Activated CD4-positive, alpha-beta T cell treated with anti-CD3 and anti-CD28 coated beads for 36 hours (primary cell): ENCODE results near the gene ZBTB46. TPM values are rescaled to one million over a fixed set of nuclear protein-coding genes. Genes with fewer than 3 reads are reported as not detected.

ENCODE experiments used
- ATAC-seq: fragments of 200-7000 bp; cut with Tn5 transposase; one replicate; pipeline ENCODE4 v1.10.0; 2021; ENCODE audit warnings: mild to moderate bottlenecking, moderate library complexity
- CTCF ChIA-PET: fragments of 350-600 bp; sonication (Branson Sonifier 250); formaldehyde crosslinking; loops from one replicate; lab custom pipeline; 2021; ENCODE audit warnings: antibody characterized with exemption; lab: Charles Lee
- POLR2A ChIA-PET: fragments of 350-600 bp; sonication (Branson Sonifier 250); formaldehyde crosslinking; loops from one replicate; lab custom pipeline; 2021; ENCODE audit warnings: antibody characterized with exemption, inconsistent platforms; lab: Charles Lee
- DNase-seq: peaks from one replicate; pipeline ENCODE4 v3.0.0-alpha.2; 2020
- H3K27ac Mint-ChIP-seq: one replicate; pipeline ENCODE4 v1.8.0; 2021; ENCODE audit warnings: mixed read lengths
- H3K27me3 Mint-ChIP-seq: one replicate; pipeline ENCODE4 v1.8.0; 2021; ENCODE audit warnings: mixed read lengths
- H3K36me3 Mint-ChIP-seq: one replicate; pipeline ENCODE4 v1.8.0; 2021; ENCODE audit warnings: low read depth, mixed read lengths
- H3K4me1 Mint-ChIP-seq: one replicate; pipeline ENCODE4 v1.8.0; 2021; ENCODE audit warnings: mixed read lengths
- H3K4me3 Mint-ChIP-seq: one replicate; pipeline ENCODE4 v1.8.0; 2021; ENCODE audit warnings: mild to moderate bottlenecking, moderate library complexity, mixed read lengths
- H3K9me3 Mint-ChIP-seq: one replicate; pipeline ENCODE4 v1.8.0; 2021; ENCODE audit warnings: low read depth, mixed read lengths
- intact Hi-C, 2 experiments: fragments of 100-400 bp; cut with DNase I in 1 of 2; cut with micrococcal nuclease in 1 of 2; formaldehyde crosslinking; loops; one replicate each; pipeline versions ENCODE4 v1.14.2 to v1.15.1; 2022 to 2024; cut with DNase I, micrococcal nuclease
- total RNA-seq, 2 experiments: library from RNA; stranded (reverse); gene quantifications; one replicate each; pipeline ENCODE4 v1.2.3, GENCODE V29; 2021

The ZBTB46 gene
- total RNA-seq, 2 experiments from 2014 or later = 0.88 to 1.3 TPM

DNA sequence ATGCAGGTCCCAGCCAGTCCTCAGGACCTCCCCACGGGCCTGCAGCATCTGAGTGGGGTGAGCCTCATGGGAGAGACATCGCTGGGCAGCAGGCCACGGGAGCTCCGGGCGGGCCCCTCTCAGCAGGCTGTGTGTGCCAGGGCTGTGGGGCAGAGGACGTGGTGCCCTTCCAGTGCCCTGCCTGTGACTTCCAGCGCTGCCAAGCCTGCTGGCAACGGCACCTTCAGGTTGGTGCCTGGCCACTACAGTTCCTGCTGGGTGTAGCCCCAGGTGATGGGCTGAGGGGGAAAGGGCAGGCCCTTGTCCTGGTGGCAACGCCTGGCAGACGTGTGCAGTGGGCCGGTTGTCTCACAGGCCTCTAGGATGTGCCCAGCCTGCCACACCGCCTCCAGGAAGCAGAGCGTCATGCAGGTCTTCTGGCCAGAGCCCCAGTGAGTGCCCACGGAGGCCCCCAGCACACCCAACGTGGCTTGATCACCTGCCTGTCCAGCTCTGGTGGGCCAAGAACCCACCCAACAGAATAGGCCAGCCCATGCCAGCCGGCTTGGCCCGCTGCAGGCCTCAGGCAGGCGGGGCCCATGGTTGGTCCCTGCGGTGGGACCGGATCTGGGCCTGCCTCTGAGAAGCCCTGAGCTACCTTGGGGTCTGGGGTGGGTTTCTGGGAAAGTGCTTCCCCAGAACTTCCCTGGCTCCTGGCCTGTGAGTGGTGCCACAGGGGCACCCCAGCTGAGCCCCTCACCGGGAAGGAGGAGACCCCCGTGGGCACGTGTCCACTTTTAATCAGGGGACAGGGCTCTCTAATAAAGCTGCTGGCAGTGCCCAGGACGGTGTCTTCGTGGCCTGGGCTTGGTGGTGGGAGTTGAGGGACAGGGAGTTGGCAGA is 135.4 kb downstream of the ZBTB46 start:
- ATAC-seq (no peak), DNase-seq (peak; percentile 10)
- H3K27me3 Mint-ChIP-seq = no peaks in the 10 kb centered on the region
- H3K36me3 Mint-ChIP-seq = peaks cover 13% of the 10 kb centered on the region
- no peak overlapping the region for H3K4me3 Mint-ChIP-seq
- ChIA-PET CTCF (interaction anchor here (0.9 kb wide), 1 partner anchor 12 kb away, joined by 3 read pairs; the partner anchor contains the start of genes ARFRP1 and ZGPAT), POLR2A (interaction anchor here (0.7 kb wide), 1 partner anchor 764 kb away, joined by 3 read pairs; no protein-coding TSS in a partner anchor)
- no peak overlapping the region for H3K27ac Mint-ChIP-seq
- intact Hi-C loops = loop anchor here in 1 of 2 experiments (5.0 kb wide), 1 partner anchor 42 kb away; the partner anchor contains the start of genes LIME1 and SLC2A4RG
- no peaks in the 10 kb centered on the region for H3K9me3 Mint-ChIP-seq
- H3K4me1 Mint-ChIP-seq = peaks cover 29% of the 10 kb centered on the region

DNA sequence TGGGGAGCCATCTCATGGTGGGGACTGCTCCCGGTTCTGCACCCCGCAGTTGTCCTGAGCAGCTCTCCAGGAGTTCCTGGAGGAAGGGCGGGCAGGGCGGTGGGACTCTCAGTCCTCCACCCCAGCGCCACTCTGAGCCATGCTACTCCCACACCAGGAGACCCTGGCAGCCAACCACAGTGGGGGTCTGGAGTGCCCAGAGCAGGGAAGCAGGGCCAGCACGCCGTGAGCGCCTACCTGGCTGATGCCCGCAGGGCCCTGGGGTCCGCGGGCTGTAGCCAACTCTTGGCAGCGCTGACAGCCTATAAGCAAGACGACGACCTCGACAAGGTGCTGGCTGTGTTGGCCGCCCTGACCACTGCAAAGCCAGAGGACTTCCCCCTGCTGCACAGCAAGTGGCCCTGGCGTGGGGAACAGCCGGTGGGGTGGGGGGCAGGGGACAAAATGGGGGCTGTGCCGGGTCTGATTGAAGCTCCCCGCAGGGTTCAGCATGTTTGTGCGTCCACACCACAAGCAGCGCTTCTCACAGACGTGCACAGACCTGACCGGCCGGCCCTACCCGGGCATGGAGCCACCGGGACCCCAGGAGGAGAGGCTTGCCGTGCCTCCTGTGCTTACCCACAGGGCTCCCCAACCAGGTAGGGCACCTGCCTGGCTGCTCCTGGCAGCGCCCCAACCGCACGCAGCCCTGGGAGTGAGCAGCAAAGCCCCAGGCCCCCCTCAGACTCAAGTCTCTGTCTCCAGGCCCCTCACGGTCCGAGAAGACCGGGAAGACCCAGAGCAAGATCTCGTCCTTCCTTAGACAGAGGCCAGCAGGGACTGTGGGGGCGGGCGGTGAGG is 136.3 kb downstream of the ZBTB46 start:
- H3K4me3 Mint-ChIP-seq = no peak overlapping the region
- DNase-seq = peak; percentile 5
- no peak for ATAC-seq
- H3K36me3 Mint-ChIP-seq = peaks cover 15% of the 10 kb centered on the region
- intact Hi-C loops = loop anchor here in 1 of 2 experiments (5.0 kb wide), 1 partner anchor 42 kb away; the partner anchor contains the start of genes LIME1 and SLC2A4RG
- no peak overlapping the region for H3K27ac Mint-ChIP-seq
- H3K4me1 Mint-ChIP-seq = peaks cover 24% of the 10 kb centered on the region
- no peaks in the 10 kb centered on the region for H3K27me3 Mint-ChIP-seq
- ChIA-PET POLR2A (no interaction called here), CTCF (no interaction called here)
- no peaks in the 10 kb centered on the region for H3K9me3 Mint-ChIP-seq

DNA sequence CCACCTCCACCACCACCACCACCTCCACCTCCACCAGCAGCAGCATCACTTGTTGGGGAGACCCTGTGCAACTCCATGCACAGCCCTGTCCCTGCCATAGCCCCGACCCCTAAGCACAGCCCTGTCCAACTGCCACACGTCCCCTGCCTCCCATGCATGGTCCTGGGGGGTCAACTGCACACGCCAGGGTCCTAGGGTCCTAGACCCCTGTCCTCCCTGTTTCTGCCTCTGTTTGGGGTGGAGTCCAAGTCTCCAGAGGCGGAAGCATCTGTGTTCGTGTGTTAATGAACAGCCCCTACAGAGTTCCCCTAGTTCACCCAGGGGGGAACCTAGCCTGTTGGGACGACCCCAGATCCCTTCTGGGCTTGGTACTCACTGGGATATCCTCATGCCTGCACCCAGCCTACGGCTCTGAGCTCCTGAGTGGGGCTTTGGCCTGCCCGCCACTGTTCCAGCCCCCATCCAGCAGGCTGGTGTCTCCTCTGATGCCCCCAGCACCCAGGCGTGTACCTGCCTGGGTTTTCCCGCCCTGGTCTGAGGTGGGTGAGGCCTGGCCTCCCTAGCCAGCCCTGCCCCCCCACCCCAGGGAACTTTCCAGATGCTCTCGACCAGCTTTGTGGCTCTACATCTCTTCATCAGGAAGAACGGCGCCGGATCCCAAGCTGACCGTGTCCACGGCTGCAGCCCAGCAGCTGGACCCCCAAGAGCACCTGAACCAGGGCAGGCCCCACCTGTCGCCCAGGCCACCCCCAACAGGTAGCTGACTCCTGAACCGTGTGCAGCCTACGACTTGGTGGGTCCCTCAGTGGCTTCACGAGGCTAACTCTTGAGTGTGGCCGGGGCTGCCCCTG is 137.1 kb downstream of the ZBTB46 start:
- DNase-seq (no peak), ATAC-seq (no peak)
- no peaks in the 10 kb centered on the region for H3K9me3 Mint-ChIP-seq
- H3K4me3 Mint-ChIP-seq = peak overlapping the region; percentile 49
- no peaks in the 10 kb centered on the region for H3K27me3 Mint-ChIP-seq
- intact Hi-C loops = no loop called here
- POLR2A ChIA-PET = no interaction called here
- H3K36me3 Mint-ChIP-seq = peaks cover 15% of the 10 kb centered on the region
- H3K27ac Mint-ChIP-seq = no peak overlapping the region
- peaks cover 19% of the 10 kb centered on the region for H3K4me1 Mint-ChIP-seq
- CTCF ChIA-PET = no interaction called here

Other genes starting within 250 kb of the ZBTB46 start
- 10 to 100 TPM; 14.0 to 14.1 TPM for gene GMEB2, start 204.2 kb downstream of the ZBTB46 start, total RNA-seq
- 10 to 100 TPM; 15.4 to 17.6 TPM for gene STMN3, start 177.8 kb downstream of the ZBTB46 start, total RNA-seq
- gene RTEL1, start 173.0 kb downstream of the ZBTB46 start, total RNA-seq = 10 to 100 TPM; 44.5 to 44.7 TPM
- gene TNFRSF6B, start 134.6 kb downstream of the ZBTB46 start, total RNA-seq = 1 to 10 TPM in 1 of 2 experiments, under 1 TPM in 1; 0.21 to 1.7 TPM
- gene ARFRP1, start 123.3 kb downstream of the ZBTB46 start, total RNA-seq = 10 to 100 TPM; 36.4 to 52.0 TPM
- 10 to 100 TPM; 15.3 to 21.9 TPM for gene ZGPAT, start 123.2 kb downstream of the ZBTB46 start, total RNA-seq
- 10 to 100 TPM in 1 of 2 experiments, 1 to 10 TPM in 1; 7.3 to 10.2 TPM for gene LIME1, start 94.6 kb downstream of the ZBTB46 start, total RNA-seq
- gene SLC2A4RG, start 91.5 kb downstream of the ZBTB46 start, total RNA-seq = 10 to 100 TPM; 30.9 to 34.9 TPM
- under 1 TPM; 0.11 to 0.16 TPM for gene ABHD16B, start 30.2 kb upstream of the ZBTB46 start, total RNA-seq
- gene TPD52L2, start 34.0 kb upstream of the ZBTB46 start, total RNA-seq = 10 to 100 TPM; 54.0 to 56.3 TPM
- 10 to 100 TPM; 30.1 to 34.3 TPM for gene DNAJC5, start 63.9 kb upstream of the ZBTB46 start, total RNA-seq
- 10 to 100 TPM; 28.3 to 32.2 TPM for gene UCKL1, start 125.2 kb upstream of the ZBTB46 start, total RNA-seq
- gene ZNF512B, start 138.7 kb upstream of the ZBTB46 start, total RNA-seq = 10 to 100 TPM; 12.6 to 13.1 TPM
- gene SAMD10, start 148.4 kb upstream of the ZBTB46 start, total RNA-seq = 10 to 100 TPM; 25.4 to 30.7 TPM
- gene PRPF6, start 149.9 kb upstream of the ZBTB46 start, total RNA-seq = 10 to 100 TPM; 60.5 to 67.0 TPM
- 1 to 10 TPM; 2.3 to 3.3 TPM for gene C20orf204, start 204.9 kb upstream of the ZBTB46 start, total RNA-seq
- gene SOX18, start 218.4 kb upstream of the ZBTB46 start, total RNA-seq = not detected
- gene TCEA2, start 231.9 kb upstream of the ZBTB46 start, total RNA-seq = 10 to 100 TPM; 40.6 to 50.0 TPM
- gene RGS19, start 248.3 kb upstream of the ZBTB46 start, total RNA-seq = 10 to 100 TPM; 39.6 to 40.2 TPM
- under 1 TPM; 0.42 to 0.50 TPM for gene OPRL1, start 248.8 kb upstream of the ZBTB46 start, total RNA-seq